ENCODE measurements around the gene NDUFAF5.

DNA sequence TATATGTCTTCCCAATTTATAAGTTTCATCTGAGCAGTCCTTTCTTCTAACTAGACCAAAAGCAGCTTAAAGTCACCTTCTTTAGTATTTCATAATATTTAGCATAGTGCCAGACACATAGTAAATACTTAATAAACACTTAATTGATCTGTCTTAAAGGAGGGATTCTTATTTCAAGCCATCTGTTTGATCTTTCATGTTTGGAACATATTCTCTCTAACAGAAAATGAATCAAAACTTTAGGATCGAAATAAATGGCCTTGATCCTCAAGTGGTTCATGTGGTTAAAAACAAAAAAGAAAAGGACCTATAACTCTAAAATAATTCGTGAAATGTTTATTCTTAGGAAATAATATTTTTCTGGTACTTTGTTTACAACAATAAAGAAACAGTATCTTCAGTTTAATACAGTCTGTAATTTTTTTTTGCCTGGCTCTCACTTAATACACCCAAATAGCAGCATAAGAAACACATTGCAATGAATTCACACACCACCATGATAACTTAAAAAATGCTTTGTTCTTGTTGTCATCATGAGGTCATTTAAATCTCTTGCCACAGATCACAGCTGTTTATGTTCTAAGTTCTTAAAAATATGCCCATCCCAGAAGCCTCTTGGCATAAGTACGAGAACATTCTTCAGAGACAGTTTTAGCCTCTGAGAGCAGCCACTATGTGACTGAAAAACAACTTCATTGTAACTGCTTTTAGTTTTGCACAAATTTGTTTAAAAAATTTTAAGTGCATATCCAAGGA lies 48.2 kb upstream of the NDUFAF5 start:
- TF ChIP-seq, protein P1, sequence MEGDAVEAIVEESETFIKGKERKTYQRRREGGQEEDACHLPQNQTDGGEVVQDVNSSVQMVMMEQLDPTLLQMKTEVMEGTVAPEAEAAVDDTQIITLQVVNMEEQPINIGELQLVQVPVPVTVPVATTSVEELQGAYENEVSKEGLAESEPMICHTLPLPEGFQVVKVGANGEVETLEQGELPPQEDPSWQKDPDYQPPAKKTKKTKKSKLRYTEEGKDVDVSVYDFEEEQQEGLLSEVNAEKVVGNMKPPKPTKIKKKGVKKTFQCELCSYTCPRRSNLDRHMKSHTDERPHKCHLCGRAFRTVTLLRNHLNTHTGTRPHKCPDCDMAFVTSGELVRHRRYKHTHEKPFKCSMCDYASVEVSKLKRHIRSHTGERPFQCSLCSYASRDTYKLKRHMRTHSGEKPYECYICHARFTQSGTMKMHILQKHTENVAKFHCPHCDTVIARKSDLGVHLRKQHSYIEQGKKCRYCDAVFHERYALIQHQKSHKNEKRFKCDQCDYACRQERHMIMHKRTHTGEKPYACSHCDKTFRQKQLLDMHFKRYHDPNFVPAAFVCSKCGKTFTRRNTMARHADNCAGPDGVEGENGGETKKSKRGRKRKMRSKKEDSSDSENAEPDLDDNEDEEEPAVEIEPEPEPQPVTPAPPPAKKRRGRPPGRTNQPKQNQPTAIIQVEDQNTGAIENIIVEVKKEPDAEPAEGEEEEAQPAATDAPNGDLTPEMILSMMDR (IDR thresholded peaks at IDR 0.05) = no peak
- no peak for TF ChIP-seq ZFX (IDR thresholded peaks at IDR 0.05; ENCODE audit: borderline replicate concordance)
